Measurements from ENCODE around the gene GTF3C2.

The GTF3C2 gene

DNA sequence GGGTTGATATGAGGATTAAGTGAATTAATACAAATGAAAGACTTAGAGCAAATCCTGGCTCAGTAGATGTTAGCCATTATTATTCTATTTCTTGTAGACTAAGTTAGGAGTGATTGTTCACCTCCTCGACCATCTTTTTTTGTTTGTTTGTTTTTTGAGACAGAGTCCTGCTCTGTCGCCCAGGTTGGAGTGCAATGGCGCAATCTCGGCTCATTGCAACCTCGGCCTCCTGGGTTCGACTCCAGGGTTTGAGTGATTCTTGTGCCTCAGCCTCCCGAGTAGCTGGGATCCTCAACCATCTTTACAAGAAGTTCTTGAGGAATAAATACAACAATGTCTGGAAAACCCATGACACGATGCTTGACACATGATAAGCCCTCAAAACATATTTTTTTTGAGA is 61.6 kb downstream of the GTF3C2 start:
- DNase-seq = no peak

DNA sequence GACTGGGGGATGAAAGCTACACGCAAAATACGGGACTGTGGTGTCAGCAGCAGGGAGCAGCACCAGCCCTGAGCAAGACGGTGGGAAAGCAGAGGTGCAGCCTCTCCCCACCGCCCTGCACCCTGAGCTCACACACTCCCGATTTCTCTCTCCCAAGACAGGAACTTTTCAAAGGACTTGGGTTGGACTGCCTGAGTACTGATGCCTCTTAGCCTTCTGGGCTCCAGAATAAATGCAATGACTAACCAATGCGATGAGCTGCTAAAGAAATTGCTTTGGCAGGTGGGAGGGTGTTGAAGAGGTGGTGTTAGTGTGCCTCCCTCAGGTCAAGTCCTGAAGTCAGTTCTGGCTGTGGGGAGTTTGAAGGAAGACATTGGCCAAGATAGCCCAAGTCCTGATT is 64.7 kb downstream of the GTF3C2 start:
- DNase-seq = no peak

DNA sequence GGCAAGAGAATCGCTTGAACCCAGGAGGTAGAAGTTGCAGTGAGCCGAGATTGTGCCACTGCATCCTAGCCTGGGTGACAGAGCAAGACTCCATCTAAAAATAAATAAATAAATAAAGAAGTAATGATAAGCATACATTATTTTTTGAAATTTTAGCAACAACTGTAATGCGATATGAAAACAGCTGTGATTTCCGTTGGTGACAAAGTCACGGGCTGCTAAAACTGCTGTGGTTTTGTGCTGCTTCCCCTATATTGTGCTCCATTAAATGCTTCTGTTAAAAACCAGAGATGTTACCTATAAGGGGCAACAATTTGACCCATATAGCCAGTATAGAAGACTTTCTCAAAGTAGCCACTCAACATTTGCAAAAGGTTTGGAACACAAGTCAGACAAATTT is 66.0 kb downstream of the GTF3C2 start:
- no peak for DNase-seq

DNA sequence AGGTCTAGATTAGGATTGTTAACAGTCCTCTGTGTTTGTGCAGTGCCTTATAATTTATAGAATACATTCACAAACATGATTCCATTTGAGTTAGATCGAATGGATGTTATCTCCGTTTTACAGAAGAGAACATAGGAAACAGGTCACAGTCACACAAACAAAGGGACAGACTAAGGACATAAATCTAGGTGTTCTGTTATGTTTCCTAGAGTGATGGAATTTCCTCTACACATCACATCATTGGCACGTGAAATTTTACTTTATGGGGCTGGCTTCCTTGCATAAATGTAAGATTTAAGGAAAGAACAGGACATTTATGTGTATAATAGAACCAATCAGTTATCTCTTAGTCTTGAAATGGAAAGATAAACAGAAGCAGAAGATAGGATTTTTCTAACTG is 68.0 kb downstream of the GTF3C2 start:
- no peak for DNase-seq

DNA sequence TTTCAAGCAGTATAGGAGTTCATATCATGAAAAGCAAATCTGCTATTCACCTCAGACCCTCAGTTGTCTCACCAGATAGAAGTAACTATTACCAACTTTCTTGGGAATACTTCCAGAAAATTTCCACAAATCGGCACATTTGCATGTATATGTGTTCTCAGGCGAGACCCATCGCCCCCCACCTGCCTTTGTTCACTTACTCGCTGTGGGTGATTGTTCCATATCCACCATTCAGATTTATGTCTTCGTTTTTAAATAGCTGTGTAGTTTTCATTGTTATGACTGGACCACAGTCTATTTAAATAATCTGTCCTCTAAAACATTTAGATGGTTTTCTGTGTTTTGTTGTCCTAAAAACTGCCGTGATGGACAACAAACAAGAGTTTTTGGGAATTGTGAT is 71.1 kb downstream of the GTF3C2 start:
- no peak for DNase-seq

DNA sequence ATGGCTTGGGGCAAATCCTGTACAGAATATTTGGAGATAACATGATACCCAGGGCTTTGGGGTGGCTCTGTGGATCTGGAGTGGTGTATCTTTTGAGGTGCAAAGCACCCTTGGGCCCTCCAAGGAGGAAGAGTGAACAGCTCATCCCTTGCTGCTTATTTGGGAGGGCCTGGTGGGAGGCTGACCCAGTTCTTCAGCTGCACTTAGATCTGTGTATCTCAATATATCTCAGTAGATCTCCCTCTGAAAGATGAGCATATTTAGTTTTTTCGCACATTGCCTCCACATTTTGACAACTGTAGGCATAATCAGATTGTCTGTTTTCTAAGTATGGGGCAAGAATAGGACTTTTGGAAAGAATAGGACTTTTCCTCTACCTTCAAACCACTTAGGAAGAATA is 71.6 kb downstream of the GTF3C2 start:
- no peak for DNase-seq

DNA sequence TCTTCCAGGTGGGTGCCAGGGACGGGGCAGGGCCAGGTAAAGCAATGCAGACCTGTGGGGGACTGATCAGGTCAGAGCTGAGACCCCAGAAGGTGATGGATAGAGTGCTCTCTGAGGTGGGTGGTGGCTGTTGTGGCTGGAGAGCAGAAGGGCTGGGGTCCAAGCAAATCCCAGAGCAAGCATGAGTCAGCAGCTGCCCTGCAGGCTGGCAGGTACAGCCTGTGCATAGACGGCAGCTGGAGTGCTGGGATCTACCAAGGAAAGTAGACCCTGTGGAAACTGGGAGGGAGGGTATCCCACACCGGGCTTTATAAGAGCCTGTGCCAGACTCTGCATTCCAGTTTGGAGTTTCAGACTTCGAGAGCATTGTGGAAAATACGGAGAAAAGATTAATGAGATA is 73.7 kb downstream of the GTF3C2 start:
- no peak for DNase-seq

DNA sequence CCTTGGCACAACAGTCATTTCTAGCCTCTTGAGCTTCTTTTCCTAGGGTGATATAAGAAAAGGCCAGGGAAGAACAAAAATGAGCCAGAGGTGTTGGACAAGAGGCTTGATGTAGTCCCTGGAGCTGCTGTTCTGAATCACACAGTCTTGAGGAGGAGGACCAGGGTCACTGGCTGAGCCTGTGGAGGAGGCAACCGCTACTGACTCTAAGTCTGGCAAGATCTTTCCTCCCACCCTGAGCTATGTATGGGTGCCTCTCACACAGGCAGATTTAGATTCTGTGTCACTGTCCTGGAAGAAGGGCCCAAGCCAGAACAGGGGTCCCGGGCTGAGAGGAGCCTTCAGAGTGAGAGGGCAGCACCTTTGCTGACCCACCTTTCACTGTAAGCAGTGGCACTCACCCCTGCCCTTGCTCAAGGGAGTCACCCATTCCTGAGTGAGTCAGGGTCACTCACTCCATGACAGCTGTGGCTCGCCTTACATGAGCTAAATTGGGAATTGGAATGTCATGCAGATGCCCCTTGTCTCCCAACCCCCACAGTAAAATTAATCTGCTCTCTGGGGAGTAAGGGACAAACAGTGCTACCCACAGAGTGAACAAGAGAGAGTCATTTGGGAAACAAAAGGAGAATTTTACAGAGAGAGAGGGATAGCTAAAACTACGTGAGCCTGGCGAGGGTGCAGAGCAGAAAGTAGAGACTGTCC is 74.6 kb downstream of the GTF3C2 start, which contains the start of gene TRIM54:
Gene TRIM54 (plus strand): TSS at position 575 of the 705 bp plus-strand sequence. CDS start 303 bp downstream, outside the sequence.
- no peak for DNase-seq

DNA sequence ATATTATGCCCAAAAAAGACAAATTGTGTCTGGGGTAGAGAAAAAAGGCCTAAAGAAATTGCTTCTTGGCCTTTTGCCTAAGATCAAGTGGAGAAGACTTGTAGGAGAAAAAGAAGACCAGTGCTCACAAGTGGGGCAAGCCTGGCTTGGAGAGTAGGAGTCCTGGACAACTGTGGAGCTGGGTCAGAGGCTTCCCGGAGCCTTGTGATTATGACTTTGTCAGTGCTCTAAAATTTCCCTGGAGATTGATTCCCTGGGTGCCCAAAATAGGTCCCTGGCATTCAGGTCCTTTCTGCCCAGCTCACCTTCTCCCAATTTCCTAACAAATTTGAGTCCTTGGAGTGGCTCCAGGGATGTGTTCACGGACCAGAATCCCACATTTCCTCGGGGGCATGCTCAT is 75.1 kb downstream of the GTF3C2 start:
- no peak for DNase-seq

DNA sequence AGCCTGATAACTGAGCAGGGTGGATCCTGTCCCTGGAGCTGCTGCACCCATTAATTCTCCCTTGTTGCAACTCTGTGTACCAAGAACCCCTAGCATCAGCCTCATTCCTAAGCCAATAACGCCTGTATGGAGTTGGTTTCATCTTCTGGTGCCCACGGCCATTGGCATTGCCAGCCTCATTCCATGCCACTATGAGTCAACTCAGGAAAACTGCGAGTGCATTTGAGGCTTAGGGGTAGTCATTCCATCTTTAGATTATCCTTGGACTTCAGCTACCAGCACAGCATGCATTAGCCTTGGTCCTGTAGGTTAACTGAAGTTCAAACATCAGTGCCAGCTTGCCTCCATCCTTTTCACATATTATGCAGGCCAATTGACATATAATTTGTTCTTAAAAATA is 75.7 kb downstream of the GTF3C2 start:
- DNase-seq = no peak

DNA sequence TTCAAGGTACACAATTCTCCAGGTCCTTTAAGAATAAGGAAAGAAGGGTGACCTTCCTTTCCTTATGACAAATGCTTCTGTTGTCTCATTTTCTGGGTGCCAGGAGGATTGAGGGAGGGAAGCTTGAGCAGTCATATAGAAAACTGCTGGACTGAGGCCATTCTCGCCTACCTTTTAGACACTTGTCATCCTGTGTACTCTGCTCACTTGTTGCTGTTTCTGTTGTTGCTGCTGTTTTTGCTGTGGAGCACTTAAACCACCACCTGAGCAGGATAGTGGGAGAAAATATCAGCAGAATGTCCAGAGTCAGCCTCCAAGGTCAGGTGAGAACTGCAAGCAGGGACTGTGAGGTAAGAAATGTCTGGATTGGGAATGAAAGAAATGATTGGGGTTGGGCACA is 78.6 kb downstream of the GTF3C2 start:
- no peak for DNase-seq

All from NK-92 treated with Interleukin-12 subunit alpha and Interleukin-12 subunit beta, amount 100 ng/mL, for 24 hours (cell line).